HG02884 (cell line): ENCODE measurements around the gene TARS2.
A peak's percentile ranks its signal among the peaks of the same experiment; 100 is the strongest.

Experiments used
- ATAC-seq: cut with Tn5 transposase; IDR thresholded peaks from one replicate; pipeline ENCODE4 v1.9.1; 2021; ENCODE audit warnings: mild to moderate bottlenecking, moderate library complexity; ENCODE audit not compliant: unreplicated experiment

TARS2 gene, protein sequence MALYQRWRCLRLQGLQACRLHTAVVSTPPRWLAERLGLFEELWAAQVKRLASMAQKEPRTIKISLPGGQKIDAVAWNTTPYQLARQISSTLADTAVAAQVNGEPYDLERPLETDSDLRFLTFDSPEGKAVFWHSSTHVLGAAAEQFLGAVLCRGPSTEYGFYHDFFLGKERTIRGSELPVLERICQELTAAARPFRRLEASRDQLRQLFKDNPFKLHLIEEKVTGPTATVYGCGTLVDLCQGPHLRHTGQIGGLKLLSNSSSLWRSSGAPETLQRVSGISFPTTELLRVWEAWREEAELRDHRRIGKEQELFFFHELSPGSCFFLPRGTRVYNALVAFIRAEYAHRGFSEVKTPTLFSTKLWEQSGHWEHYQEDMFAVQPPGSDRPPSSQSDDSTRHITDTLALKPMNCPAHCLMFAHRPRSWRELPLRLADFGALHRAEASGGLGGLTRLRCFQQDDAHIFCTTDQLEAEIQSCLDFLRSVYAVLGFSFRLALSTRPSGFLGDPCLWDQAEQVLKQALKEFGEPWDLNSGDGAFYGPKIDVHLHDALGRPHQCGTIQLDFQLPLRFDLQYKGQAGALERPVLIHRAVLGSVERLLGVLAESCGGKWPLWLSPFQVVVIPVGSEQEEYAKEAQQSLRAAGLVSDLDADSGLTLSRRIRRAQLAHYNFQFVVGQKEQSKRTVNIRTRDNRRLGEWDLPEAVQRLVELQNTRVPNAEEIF

GRCh38 chr1:150486966-150487762, at the start of gene TARS2:
TSS of gene TARS2 (plus strand) at chr1:150487419. CDS start at chr1:150487451, 32 bp downstream.
- ATAC-seq, result peak; percentile 99

DNA sequence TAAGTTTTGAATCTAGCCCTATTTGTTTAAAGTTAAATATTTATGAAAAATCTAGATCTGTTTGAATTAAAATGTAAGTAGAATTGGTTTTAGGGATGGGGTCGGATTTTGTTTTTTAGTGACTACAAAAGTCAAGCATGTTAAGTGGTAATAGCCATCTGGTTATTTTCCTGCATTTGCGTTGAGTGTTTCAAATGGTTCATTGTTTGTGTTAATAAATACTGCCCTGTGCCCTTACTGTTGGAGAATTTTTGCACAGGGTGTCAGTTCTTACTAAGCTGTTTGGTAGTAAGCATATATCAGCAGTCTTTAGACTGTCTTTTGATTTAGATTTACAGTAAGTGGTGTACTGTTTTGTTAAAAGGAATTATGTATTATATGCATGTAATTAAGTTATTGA, 46.1 kb upstream of the TARS2 start:
- no peak for ATAC-seq

DNA sequence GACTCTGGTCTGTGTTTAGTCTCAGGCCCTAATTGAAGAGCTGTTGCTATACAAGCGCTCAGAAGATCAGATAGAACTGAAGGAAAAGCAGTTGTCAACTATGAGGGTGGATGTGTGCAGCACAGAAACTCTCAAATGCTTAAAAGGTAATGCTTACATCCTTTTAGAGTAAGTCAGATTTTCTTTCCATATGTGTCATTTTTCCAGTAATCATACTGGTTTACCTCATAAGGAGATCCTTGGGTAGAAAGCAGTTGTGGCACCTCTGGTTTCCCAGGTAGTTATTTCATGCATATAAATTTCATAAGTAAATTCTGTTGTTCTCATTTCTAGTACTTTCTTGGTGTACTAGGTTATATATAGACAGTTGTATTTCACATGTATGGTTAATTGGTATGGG, 43.0 kb upstream of the TARS2 start:
- no peak for ATAC-seq

GRCh38 chr1:150456146-150456647, 31.0 kb upstream of the TARS2 start:
- ATAC-seq, result no peak

- ATAC-seq, result no peak
Observed at GRCh38 chr1:150464422-150464826, 22.8 kb upstream of the TARS2 start.

DNA sequence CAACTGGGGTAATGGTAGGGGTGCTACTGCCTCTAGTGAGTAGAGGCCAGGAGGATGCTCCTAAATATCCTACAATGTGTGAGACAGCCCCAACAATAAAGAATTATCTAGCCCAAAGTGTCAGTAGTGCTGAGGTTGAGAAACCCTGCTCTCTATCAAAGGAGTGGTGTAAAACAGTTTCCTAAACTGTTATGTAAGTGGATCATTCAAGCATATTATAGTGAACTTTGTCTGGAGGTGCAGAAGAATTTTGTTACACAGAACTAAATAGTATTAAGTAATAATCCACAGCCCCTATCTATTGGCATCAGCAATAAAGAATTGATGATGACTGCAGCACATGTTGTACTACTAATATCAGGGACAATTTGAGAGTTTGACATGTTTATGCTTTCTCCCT, 20.3 kb upstream of the TARS2 start:
- no peak for ATAC-seq

- ATAC-seq, result no peak
Observed at GRCh38 chr1:150469291-150469690, 17.9 kb upstream of the TARS2 start.

- no peak for ATAC-seq
Observed at GRCh38 chr1:150472601-150473200, 14.5 kb upstream of the TARS2 start.

DNA sequence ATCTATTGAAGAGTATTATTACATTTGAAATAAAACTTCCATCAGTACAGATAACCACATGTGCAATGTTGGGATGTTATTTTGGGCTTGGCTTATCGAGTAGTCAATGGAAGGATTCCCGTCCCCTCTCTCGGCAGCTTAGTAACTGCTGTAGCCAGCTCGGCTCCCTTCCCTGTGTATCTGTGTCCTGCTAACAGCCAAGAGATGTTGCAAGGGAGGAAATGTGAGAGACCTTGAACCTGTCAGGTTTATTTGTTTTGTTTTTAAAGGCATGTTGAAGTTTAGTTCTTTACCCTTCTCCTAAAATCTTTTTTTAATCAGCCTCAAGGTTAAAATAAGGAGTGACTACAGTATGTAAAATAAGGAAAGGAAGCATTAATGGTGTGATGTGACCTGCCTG, 13.6 kb upstream of the TARS2 start:
- no peak for ATAC-seq

- no peak for ATAC-seq
Observed at GRCh38 chr1:150474869-150475268, 12.3 kb upstream of the TARS2 start.

- ATAC-seq, result no peak
Observed at GRCh38 chr1:150476754-150477153, 10.5 kb upstream of the TARS2 start.

DNA sequence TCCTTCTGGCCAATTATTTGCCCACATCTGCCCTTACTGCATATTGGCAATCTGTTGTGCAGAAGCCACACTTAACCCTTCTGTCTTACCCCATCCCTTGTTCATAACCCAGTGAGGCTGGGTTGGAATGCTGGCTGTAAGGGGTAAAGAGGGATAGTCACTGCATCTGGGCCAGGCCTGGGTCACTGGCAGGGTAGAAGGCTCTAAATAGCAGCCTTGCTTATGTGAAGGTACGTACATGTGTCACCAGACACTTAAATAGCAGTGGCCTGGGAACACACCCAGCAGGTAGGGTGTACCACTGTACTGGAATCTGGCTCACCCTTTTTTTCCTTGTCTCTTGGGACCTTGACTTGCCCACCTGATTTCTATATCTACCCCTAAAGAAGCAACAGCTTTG, 9.9 kb upstream of the TARS2 start:
- ATAC-seq, result no peak

- ATAC-seq, result no peak
Observed at GRCh38 chr1:150477733-150478132, 9.5 kb upstream of the TARS2 start.

DNA sequence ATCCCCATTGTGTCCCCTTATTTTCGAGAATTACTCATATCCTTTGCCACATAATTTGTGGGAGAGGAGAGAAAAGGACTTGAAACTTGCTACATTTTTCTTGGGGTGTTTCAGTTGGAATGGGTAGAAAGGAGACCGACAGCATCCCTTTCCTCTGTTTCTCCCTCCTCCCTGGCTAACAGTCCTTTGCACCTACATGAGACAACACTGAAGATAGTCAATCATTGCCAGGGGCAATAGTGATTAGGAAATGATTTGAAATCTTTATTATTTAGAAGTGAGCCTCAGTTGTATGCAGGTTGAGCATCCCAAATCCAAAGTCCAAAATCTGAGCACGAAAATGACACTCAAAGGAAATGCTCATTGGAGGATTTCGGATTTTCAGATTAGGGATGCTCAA, 7.8 kb upstream of the TARS2 start:
- no peak for ATAC-seq

DNA sequence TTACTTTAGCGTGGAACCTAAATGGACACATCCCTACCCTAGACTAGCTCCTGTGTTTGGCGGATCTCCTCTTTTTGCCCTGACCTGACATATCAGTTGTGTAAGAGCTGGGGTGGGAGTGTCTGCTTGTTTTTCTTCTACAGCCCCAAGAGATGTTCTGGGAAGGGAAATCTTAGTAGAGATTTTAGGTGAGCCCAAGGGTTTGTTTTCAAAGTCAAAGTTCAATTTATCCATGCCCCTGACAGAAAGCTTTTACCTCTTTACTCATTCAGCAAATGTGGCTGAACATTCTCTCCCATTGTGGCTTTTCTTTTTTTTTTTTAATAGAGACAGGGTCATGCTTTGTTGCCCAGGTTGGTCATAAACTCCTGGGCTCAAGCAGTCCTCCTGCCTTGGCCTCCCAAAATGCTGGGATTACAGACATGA, 7.3 kb upstream of the TARS2 start:
- ATAC-seq, result no peak

- ATAC-seq, result no peak
Observed at GRCh38 chr1:150484431-150484830, 2.8 kb upstream of the TARS2 start.

DNA sequence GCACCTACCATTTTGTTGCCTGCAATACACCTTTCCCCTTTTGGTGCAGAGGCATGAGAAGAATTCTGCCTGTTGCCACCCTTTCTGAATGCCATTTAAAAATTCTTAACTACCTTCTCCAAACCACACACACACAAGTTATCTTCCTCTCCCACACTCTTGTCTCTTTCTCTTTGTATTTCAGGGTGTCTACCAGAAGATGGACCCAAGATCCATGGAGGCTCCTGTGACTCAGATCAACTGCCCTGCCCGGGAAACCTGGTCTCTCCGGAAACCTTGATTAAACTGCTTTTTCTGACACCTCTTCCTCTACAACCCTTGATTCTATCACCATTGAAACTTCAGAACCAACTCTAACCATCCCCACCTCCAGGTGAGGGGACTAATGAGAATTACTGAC, 2.4 kb upstream of the TARS2 start:
- no peak for ATAC-seq

DNA sequence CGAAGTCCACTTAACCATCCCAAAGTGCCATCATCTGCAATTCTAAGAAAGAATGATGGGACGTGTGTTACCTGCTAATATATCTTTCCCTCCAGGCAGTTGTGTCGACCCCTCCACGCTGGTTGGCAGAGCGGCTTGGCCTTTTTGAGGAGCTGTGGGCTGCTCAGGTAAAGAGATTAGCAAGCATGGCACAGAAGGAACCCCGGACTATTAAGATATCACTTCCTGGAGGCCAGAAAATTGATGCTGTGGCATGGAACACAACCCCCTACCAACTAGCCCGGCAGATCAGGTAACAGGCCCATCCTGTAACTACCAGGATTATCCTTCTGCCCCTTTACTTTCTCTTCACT, 520 bp downstream of the TARS2 start:
- ATAC-seq, result no peak

DNA sequence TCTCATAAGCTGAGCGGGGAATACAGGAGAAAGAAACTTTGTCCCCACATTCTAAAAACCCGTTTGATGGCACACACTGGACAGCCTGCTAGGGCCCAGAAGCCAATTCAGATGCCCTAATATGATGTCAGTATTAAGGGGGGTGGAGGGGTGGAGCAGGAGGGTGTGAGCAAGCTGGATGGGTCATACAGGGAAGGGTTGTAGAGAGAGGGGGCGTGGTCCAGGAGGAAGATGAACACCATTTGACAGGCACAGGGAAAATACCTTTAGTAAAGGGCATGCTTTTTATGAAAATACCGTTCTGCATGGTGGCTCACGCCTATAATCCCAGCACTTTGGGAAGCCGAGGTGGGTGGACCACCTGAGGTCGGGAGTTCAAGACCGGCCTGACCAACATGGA, 6.0 kb downstream of the TARS2 start:
- ATAC-seq, result no peak

DNA sequence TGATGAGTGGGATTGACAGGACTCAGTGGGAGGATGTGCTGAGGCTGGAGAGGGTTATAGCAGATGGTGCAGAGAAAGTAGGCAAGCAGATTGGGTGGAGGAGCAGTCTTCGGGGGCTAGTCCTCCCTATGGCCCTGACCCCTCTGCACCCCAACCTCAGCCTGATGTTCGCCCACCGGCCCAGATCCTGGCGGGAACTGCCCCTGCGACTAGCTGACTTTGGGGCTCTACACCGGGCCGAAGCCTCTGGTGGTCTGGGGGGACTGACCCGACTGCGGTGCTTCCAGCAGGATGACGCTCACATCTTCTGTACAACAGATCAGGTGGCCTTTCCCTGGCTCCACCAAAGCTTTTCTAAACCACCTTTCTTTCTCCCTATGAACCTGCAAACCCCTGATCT, 11.1 kb downstream of the TARS2 start:
- ATAC-seq, result no peak

DNA sequence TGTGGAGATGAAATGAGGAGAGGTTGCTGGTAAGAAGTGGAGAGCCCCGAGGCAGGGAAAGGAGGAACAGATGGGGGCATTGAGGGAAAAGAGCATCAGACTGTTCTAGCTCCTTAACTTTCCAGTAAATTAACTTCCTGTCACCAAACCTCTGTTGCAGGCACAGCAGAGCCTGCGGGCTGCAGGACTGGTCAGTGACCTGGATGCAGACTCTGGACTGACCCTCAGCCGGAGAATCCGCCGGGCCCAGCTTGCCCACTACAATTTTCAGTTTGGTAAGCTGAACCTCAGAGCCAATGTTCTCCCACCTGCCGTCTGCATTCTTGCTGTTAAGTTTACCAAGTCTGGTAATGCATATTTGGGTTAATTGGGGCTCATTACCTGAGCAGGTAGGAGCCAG, 18.2 kb downstream of the TARS2 start:
- no peak for ATAC-seq
